ENCODE data around the gene S1PR5.

DNA sequence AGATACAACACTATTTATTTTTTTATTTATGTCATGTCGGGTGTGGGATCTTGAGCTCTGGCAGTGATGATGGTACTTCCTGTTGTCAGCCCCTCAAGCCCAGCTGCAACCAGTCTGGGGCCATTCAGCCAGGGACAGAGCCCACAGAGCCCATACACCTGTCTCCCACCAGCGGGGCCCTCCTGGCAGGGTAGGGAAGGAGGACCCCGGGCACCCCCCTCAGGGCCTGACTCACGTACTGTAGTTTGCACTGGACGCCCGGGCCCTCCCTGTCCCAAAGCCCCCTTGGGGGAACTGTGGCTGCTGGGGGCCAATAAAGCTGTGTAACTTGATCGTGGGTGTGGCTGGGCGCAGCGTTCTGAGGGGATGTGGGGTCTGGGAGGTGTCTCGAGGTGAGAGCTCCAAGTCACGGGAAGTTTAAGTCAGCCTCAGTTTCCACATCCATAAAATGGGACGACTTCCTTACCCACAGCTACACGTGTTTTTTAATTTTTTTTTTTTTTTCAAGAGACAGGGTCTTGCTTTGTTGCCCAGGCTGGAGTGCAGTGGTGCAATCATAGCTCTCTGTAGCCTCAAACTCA, 35.9 kb upstream of the S1PR5 start:
- TF ChIP-seq, protein P1, sequence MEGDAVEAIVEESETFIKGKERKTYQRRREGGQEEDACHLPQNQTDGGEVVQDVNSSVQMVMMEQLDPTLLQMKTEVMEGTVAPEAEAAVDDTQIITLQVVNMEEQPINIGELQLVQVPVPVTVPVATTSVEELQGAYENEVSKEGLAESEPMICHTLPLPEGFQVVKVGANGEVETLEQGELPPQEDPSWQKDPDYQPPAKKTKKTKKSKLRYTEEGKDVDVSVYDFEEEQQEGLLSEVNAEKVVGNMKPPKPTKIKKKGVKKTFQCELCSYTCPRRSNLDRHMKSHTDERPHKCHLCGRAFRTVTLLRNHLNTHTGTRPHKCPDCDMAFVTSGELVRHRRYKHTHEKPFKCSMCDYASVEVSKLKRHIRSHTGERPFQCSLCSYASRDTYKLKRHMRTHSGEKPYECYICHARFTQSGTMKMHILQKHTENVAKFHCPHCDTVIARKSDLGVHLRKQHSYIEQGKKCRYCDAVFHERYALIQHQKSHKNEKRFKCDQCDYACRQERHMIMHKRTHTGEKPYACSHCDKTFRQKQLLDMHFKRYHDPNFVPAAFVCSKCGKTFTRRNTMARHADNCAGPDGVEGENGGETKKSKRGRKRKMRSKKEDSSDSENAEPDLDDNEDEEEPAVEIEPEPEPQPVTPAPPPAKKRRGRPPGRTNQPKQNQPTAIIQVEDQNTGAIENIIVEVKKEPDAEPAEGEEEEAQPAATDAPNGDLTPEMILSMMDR (IDR thresholded peaks at IDR 0.05 in 2 of 3, conservative IDR thresholded peaks at IDR 0.05 in 1 of 3; ENCODE audit: control insufficient read depth in 2 of 3, extremely low read depth in 1 of 3, insufficient read depth in 1 of 3, low read depth in 3 of 3, low read length in 3 of 3) = no peak
- TF ChIP-seq SMC3 (IDR thresholded peaks at IDR 0.05; ENCODE audit: borderline replicate concordance, low read length) (no peak), SP1 (IDR thresholded peaks at IDR 0.05; ENCODE audit: low read depth, low read length) (no peak), ATF7 (IDR thresholded peaks at IDR 0.05; ENCODE audit: low read depth) (no peak), TARDBP (IDR thresholded peaks at IDR 0.05; ENCODE audit: borderline replicate concordance) (no peak), POLR2AphosphoS5 (IDR thresholded peaks at IDR 0.05; ENCODE audit: low read length) (no peak), BHLHE40 (IDR thresholded peaks at IDR 0.05; ENCODE audit: borderline replicate concordance in 1 of 2, low read depth in 2 of 2, low read length in 1 of 2) (no peak), CBX5 (IDR thresholded peaks at IDR 0.05; ENCODE audit: low read depth) (no peak), NR2C2 (IDR thresholded peaks at IDR 0.05; ENCODE audit: borderline replicate concordance, control insufficient read depth, insufficient read length, low read depth) (no peak), HDAC2 (IDR thresholded peaks at IDR 0.05) (no peak), MYC (IDR thresholded peaks at IDR 0.05; ENCODE audit: insufficient read depth, insufficient read length, insufficient replicate concordance, low read length, severe bottlenecking) (no peak), TCF12 (IDR thresholded peaks at IDR 0.05; ENCODE audit: low read depth, low read length) (no peak)
- TF ChIP-seq, protein P2, sequence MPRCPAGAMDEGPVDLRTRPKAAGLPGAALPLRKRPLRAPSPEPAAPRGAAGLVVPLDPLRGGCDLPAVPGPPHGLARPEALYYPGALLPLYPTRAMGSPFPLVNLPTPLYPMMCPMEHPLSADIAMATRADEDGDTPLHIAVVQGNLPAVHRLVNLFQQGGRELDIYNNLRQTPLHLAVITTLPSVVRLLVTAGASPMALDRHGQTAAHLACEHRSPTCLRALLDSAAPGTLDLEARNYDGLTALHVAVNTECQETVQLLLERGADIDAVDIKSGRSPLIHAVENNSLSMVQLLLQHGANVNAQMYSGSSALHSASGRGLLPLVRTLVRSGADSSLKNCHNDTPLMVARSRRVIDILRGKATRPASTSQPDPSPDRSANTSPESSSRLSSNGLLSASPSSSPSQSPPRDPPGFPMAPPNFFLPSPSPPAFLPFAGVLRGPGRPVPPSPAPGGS (IDR thresholded peaks at IDR 0.05; ENCODE audit: borderline replicate concordance, insufficient read depth, low read depth, low read length, poor library complexity, severe bottlenecking) = no peak
- TF ChIP-seq, protein P3, sequence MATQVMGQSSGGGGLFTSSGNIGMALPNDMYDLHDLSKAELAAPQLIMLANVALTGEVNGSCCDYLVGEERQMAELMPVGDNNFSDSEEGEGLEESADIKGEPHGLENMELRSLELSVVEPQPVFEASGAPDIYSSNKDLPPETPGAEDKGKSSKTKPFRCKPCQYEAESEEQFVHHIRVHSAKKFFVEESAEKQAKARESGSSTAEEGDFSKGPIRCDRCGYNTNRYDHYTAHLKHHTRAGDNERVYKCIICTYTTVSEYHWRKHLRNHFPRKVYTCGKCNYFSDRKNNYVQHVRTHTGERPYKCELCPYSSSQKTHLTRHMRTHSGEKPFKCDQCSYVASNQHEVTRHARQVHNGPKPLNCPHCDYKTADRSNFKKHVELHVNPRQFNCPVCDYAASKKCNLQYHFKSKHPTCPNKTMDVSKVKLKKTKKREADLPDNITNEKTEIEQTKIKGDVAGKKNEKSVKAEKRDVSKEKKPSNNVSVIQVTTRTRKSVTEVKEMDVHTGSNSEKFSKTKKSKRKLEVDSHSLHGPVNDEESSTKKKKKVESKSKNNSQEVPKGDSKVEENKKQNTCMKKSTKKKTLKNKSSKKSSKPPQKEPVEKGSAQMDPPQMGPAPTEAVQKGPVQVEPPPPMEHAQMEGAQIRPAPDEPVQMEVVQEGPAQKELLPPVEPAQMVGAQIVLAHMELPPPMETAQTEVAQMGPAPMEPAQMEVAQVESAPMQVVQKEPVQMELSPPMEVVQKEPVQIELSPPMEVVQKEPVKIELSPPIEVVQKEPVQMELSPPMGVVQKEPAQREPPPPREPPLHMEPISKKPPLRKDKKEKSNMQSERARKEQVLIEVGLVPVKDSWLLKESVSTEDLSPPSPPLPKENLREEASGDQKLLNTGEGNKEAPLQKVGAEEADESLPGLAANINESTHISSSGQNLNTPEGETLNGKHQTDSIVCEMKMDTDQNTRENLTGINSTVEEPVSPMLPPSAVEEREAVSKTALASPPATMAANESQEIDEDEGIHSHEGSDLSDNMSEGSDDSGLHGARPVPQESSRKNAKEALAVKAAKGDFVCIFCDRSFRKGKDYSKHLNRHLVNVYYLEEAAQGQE (IDR thresholded peaks at IDR 0.05; ENCODE audit: low read depth, low read length) = no peak

All from GM12878 (cell line).